Omental fat pad (tissue), 4 donors: ENCODE data around the gene DHX35. TPM values are rescaled to one million over a fixed set of nuclear protein-coding genes. Genes with fewer than 3 reads are reported as not detected.

Source experiments
- ATAC-seq: fragments of 150-250 bp; one replicate; pipeline ENCODE4 v1.9.1; 2016; ENCODE audit warnings: mild to moderate bottlenecking, moderate library complexity; ENCODE audit not compliant: low FRiP score
- DNase-seq: peaks from one replicate; pipeline ENCODE4 v3.0.0-alpha.2; 2019; ENCODE audit warnings: low spot score
- total RNA-seq, 4 donors: library from RNA; depleted of rRNA; stranded (reverse); fragments of >200 nt; gene quantifications; one replicate each; pipeline ENCODE4 v1.1.0, GENCODE V29; 2016
- TF ChIP-seq, protein P1 (sequence below), 3 donors: fragments of 450-650 bp; IDR thresholded peaks; one replicate each; pipeline ENCODE4 v1.5.1; 2016 to 2017; ENCODE audit warnings: antibody characterized with exemption in 3 of 3, mild to moderate bottlenecking in 3 of 3, moderate library complexity in 2 of 3

The DHX35 gene
- total RNA-seq, 4 donors from 2014 or later = 13.3 to 18.1 (median 15.5) TPM

- TF ChIP-seq, protein P1, sequence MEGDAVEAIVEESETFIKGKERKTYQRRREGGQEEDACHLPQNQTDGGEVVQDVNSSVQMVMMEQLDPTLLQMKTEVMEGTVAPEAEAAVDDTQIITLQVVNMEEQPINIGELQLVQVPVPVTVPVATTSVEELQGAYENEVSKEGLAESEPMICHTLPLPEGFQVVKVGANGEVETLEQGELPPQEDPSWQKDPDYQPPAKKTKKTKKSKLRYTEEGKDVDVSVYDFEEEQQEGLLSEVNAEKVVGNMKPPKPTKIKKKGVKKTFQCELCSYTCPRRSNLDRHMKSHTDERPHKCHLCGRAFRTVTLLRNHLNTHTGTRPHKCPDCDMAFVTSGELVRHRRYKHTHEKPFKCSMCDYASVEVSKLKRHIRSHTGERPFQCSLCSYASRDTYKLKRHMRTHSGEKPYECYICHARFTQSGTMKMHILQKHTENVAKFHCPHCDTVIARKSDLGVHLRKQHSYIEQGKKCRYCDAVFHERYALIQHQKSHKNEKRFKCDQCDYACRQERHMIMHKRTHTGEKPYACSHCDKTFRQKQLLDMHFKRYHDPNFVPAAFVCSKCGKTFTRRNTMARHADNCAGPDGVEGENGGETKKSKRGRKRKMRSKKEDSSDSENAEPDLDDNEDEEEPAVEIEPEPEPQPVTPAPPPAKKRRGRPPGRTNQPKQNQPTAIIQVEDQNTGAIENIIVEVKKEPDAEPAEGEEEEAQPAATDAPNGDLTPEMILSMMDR (IDR thresholded peaks at IDR 0.05) = no peak
- ATAC-seq (no peak), DNase-seq (no peak)
Observed at GRCh38 chr20:38931984-38932383, 30.2 kb upstream of the DHX35 start.

DNA sequence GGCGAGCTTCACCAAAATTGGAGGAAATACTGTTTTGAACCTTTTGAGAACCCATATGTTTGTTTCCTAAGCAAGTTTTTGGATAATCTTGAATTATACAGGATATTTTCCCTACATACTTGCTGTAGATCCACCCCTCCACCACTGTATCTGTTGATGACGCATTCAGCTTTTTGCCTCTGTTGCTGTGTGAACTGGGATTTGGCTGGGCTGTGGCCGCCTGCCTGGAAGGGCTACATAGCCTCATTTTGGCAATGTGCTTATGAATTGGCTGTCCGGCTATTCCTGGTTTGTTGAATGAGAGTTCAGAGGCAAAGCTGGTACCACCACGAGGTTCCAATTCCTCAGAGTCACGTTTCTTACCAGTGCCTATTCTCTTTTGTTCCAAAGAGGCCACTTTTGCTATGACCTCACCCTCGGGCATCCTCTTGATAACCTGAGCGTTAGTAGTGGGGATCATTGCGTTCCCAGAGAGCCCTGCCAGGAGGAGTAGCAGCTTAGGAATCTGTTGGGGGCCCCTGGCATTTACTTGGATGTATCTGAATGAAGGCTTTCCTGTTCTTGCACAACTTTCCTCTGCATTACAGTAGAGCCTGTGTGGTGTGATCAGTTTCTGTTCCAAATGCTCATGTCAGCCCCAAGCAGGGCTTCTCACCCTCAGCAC, 29.6 kb upstream of the DHX35 start:
- TF ChIP-seq, protein P1 (IDR thresholded peaks at IDR 0.05) = no peak
- DNase-seq (no peak), ATAC-seq (peak; percentile 40)

DNA sequence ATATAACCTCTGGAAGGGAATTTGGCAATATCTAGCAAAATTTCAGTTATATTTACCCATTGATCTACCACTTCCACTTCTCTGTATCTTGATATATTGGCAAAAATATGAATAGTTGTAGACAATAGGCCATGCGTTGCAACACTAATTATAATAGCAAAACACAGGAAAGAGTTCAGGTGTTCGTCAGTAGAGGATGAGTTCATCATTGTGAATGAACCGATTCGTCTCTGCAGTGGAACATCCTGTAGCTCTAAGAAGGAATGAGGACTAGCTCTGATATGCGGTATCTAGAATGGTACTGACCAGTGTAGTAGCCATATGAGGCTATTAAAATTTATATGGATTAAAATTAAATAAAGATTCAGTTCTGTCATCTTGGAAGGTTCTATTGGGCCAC, 27.6 kb upstream of the DHX35 start:
- no peak for ATAC-seq
- TF ChIP-seq, protein P1 (IDR thresholded peaks at IDR 0.05) = no peak
- DNase-seq = no peak

DNA sequence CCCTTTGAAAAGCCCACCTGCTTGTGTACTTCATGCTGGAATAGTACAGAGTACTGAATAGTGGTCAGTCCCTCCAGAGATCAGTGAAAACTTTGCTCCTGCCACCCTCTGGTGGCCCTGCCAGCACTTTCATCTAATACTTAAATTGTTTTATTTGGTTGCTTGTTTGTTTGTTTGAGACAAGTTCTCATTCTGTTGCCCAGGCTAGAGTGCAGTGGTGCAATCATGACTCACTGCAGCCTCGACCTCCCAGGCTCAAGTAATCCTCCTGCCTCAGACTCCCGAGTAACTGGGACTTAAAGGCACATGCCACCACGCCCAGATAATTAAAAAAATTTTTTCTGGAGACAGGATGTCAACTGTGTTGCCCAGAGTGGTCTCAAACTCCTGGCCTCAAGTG, 26.9 kb upstream of the DHX35 start:
- TF ChIP-seq, protein P1 (IDR thresholded peaks at IDR 0.05) = no peak
- DNase-seq = no peak
- no peak for ATAC-seq

GRCh38 chr20:38935967-38936407, 26.2 kb upstream of the DHX35 start:
- DNase-seq (no peak), ATAC-seq (no peak)
- TF ChIP-seq, protein P1 (IDR thresholded peaks at IDR 0.05) = no peak

DNA sequence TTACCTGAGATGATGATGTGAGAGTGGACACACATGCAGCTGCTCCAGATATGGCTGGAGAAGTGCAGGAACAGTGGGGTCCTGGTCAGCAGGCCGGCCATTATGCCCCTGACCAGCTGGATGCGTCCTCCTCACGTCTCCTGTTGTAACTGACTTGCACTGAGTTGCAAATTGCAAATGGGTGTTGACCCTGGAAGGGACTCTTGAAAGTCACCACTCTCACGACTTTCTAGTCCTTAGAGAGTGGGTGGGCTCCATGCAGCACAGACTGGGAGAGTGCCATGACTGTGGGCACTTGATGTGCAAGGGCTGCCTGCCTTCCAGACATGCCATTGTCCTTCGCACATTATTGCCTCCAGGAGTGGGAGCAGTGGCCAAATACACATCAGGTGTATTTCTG, 25.1 kb upstream of the DHX35 start:
- ATAC-seq (no peak), DNase-seq (no peak)
- TF ChIP-seq, protein P1 (IDR thresholded peaks at IDR 0.05) = no peak

DNA sequence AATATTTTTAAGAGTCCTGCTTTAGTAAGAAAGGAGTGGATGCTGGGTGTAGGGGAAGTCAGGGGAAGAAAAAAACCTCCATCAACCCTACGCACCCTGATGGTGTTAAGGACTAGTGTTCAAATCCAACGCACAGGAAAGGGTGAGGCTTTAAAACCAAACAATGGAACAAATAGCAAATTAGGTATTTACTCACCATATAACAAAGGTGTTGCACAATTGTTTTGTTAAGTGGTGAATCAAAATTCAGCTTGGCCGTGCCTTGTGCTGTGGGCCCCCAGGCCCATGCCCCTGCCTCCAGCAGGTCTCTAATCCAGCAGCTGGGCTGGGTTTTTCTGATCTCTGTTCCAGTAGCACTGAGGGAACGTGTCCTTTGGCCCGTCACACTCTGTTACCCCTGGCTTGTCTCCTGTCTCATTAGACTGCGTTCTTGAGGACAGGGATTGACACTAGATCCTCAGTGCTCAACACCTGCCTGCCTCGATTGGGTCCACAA, 24.1 kb upstream of the DHX35 start:
- ATAC-seq (no peak), DNase-seq (no peak)
- TF ChIP-seq, protein P1 (IDR thresholded peaks at IDR 0.05) = no peak
